ENCODE data around the gene LAMA2.

LAMA2 gene

GRCh38 chr6:129368076-129368475 lies 485.1 kb downstream of the LAMA2 start:
- WGBS = 31% methylated on average over 1 of the region's 1 CpG
- no peak overlapping the region for H3K18ac ChIP-seq (ENCODE audit: low read depth in 1 of 2, low read length in 2 of 2)
- H3K4me1 ChIP-seq (ENCODE audit: control insufficient read depth, insufficient read depth, low read depth, low read length) = no peaks in the 10 kb centered on the region
- no peak overlapping the region for H3K14ac ChIP-seq (ENCODE audit: low read length in 2 of 2)
- H3K27ac ChIP-seq (ENCODE audit: low read length, poor library complexity, severe bottlenecking) = no peak overlapping the region
- H4K8ac ChIP-seq (ENCODE audit: low read length) = no peak overlapping the region
- no peak overlapping the region for H2AK5ac ChIP-seq (ENCODE audit: low read length, severe bottlenecking)
- H2BK12ac ChIP-seq (ENCODE audit: low read length in 2 of 2) = no peak overlapping the region
- H2BK120ac ChIP-seq (ENCODE audit: low read depth, low read length) = no peak overlapping the region
- H2BK15ac ChIP-seq (ENCODE audit: low read depth, poor library complexity, severe bottlenecking) = no peak overlapping the region
- H3K79me1 ChIP-seq (replicated peaks; ENCODE audit: low read length, poor library complexity, severe bottlenecking) = no peaks in the 10 kb centered on the region
- H4K91ac ChIP-seq (ENCODE audit: low read length) = no peak overlapping the region
- no peaks in the 10 kb centered on the region for H3K27me3 ChIP-seq (ENCODE audit: control insufficient read depth in 1 of 2, insufficient read depth in 1 of 2, low read length in 2 of 2)
- peaks cover 0 to 4% of the 10 kb centered on the region in 2 experiments for H3K36me3 ChIP-seq (ENCODE audit: control insufficient read depth in 1 of 2, insufficient read depth in 2 of 2, low read depth in 1 of 2, low read length in 2 of 2)
- H3K9ac ChIP-seq (ENCODE audit: low read length) = no peak overlapping the region
- no peak overlapping the region for H3K4me2 ChIP-seq (ENCODE audit: low read length, poor library complexity, severe bottlenecking)
- H3K4ac ChIP-seq (ENCODE audit: low read depth in 1 of 2, low read length in 2 of 2) = no peak overlapping the region
- H3K9me3 ChIP-seq (ENCODE audit: control insufficient read depth, low read length) = no peaks in the 10 kb centered on the region
- no peak overlapping the region for H3K23ac ChIP-seq (ENCODE audit: low read length in 2 of 2)
- no peak overlapping the region for H2AFZ ChIP-seq (ENCODE audit: low read depth, low read length)
- H2BK5ac ChIP-seq (ENCODE audit: low read depth, low read length, poor library complexity, severe bottlenecking) = no peak overlapping the region
- no peak for DNase-seq
- H3K4me3 ChIP-seq (ENCODE audit: insufficient read depth in 1 of 2, low read depth in 1 of 2, low read length in 2 of 2) = no peak overlapping the region

DNA sequence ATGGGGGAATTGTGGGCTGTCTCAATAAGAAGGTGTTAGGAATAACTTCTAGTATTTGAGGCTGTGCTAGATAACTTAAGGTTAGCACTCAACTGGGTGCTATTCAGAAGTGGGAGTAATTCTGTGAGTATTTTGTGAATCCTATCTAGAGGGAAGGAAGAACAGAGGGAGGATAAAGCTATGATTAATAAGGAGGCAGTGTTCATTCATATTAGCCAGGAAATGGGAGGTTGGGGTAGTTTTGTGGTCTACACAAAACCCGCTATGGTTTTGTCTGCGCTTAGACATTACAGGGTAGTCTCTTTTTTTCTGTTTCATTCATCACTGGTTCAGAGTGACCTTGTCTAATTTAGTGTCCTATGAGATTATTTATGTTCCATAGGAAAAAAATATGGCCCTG lies 486.0 kb downstream of the LAMA2 start:
- no peaks in the 10 kb centered on the region for H3K79me1 ChIP-seq (replicated peaks; ENCODE audit: low read length, poor library complexity, severe bottlenecking)
- no peak overlapping the region for H3K23ac ChIP-seq (ENCODE audit: low read length in 2 of 2)
- H2BK5ac ChIP-seq (ENCODE audit: low read depth, low read length, poor library complexity, severe bottlenecking) = no peak overlapping the region
- no peak overlapping the region for H4K8ac ChIP-seq (ENCODE audit: low read length)
- H3K27ac ChIP-seq (ENCODE audit: low read length, poor library complexity, severe bottlenecking) = no peak overlapping the region
- H2BK120ac ChIP-seq (ENCODE audit: low read depth, low read length) = no peak overlapping the region
- no peaks in the 10 kb centered on the region for H3K9me3 ChIP-seq (ENCODE audit: control insufficient read depth, low read length)
- H3K4ac ChIP-seq (ENCODE audit: low read depth in 1 of 2, low read length in 2 of 2) = no peak overlapping the region
- H2AFZ ChIP-seq (ENCODE audit: low read depth, low read length) = no peak overlapping the region
- H3K18ac ChIP-seq (ENCODE audit: low read depth in 1 of 2, low read length in 2 of 2) = no peak overlapping the region
- 100% methylated on average over 2 of the region's 2 CpGs for WGBS
- H3K4me2 ChIP-seq (ENCODE audit: low read length, poor library complexity, severe bottlenecking) = no peak overlapping the region
- H2AK5ac ChIP-seq (ENCODE audit: low read length, severe bottlenecking) = no peak overlapping the region
- H4K91ac ChIP-seq (ENCODE audit: low read length) = no peak overlapping the region
- H3K14ac ChIP-seq (ENCODE audit: low read length in 2 of 2) = no peak overlapping the region
- no peak overlapping the region for H2BK15ac ChIP-seq (ENCODE audit: low read depth, poor library complexity, severe bottlenecking)
- H3K9ac ChIP-seq (ENCODE audit: low read length) = no peak overlapping the region
- no peak overlapping the region for H3K4me3 ChIP-seq (ENCODE audit: insufficient read depth in 1 of 2, low read depth in 1 of 2, low read length in 2 of 2)
- H3K4me1 ChIP-seq (ENCODE audit: control insufficient read depth, insufficient read depth, low read depth, low read length) = no peaks in the 10 kb centered on the region
- DNase-seq = no peak
- no peak overlapping the region for H2BK12ac ChIP-seq (ENCODE audit: low read length in 2 of 2)
- H3K27me3 ChIP-seq (ENCODE audit: control insufficient read depth in 1 of 2, insufficient read depth in 1 of 2, low read length in 2 of 2) = no peaks in the 10 kb centered on the region
- peaks cover 0 to 4% of the 10 kb centered on the region in 2 experiments for H3K36me3 ChIP-seq (ENCODE audit: control insufficient read depth in 1 of 2, insufficient read depth in 2 of 2, low read depth in 1 of 2, low read length in 2 of 2)

DNA sequence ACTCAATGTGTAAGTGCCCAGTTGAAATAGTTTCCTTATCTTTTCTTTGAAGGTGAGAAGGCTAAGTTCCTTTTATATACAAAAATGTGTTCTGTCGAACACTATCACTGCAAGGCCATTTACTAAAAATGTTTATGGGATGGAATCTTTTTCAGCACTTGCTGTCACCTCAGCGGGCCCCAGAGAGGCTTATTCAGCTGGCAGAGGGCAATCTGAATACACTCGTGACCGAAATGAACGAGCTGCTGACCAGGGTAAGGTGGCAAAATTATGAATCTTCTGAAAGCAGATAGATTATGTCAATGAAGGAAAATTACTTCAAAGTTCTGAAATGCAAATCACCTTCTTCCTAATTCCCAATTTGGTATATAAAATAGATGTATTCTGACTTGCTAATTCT lies 486.8 kb downstream of the LAMA2 start:
- Histone ChIP-seq H4K8ac (ENCODE audit: low read length) (no peak overlapping the region), H3K23ac (ENCODE audit: low read length in 2 of 2) (no peak overlapping the region), H2BK5ac (ENCODE audit: low read depth, low read length, poor library complexity, severe bottlenecking) (no peak overlapping the region), H2AK5ac (ENCODE audit: low read length, severe bottlenecking) (no peak overlapping the region), H2BK15ac (ENCODE audit: low read depth, poor library complexity, severe bottlenecking) (no peak overlapping the region), H3K4me1 (ENCODE audit: control insufficient read depth, insufficient read depth, low read depth, low read length) (no peaks in the 10 kb centered on the region), H3K18ac (ENCODE audit: low read depth in 1 of 2, low read length in 2 of 2) (no peak overlapping the region), H3K4me3 (ENCODE audit: insufficient read depth in 1 of 2, low read depth in 1 of 2, low read length in 2 of 2) (no peak overlapping the region), H3K36me3 (ENCODE audit: control insufficient read depth in 1 of 2, insufficient read depth in 2 of 2, low read depth in 1 of 2, low read length in 2 of 2) (peaks cover 0 to 4% of the 10 kb centered on the region in 2 experiments), H3K4me2 (ENCODE audit: low read length, poor library complexity, severe bottlenecking) (no peak overlapping the region), H4K91ac (ENCODE audit: low read length) (no peak overlapping the region), H3K9me3 (ENCODE audit: control insufficient read depth, low read length) (no peaks in the 10 kb centered on the region), H2BK12ac (ENCODE audit: low read length in 2 of 2) (no peak overlapping the region), H3K4ac (ENCODE audit: low read depth in 1 of 2, low read length in 2 of 2) (no peak overlapping the region), H3K14ac (ENCODE audit: low read length in 2 of 2) (no peak overlapping the region), H3K9ac (ENCODE audit: low read length) (peak overlapping the region; percentile 71), H3K27ac (ENCODE audit: low read length, poor library complexity, severe bottlenecking) (no peak overlapping the region), H3K27me3 (ENCODE audit: control insufficient read depth in 1 of 2, insufficient read depth in 1 of 2, low read length in 2 of 2) (no peaks in the 10 kb centered on the region), H2BK120ac (ENCODE audit: low read depth, low read length) (no peak overlapping the region), H2AFZ (ENCODE audit: low read depth, low read length) (no peak overlapping the region), H3K79me1 (replicated peaks; ENCODE audit: low read length, poor library complexity, severe bottlenecking) (no peaks in the 10 kb centered on the region)
- DNase-seq = no peak
- WGBS = 82% methylated on average over 4 of the region's 5 CpGs

DNA sequence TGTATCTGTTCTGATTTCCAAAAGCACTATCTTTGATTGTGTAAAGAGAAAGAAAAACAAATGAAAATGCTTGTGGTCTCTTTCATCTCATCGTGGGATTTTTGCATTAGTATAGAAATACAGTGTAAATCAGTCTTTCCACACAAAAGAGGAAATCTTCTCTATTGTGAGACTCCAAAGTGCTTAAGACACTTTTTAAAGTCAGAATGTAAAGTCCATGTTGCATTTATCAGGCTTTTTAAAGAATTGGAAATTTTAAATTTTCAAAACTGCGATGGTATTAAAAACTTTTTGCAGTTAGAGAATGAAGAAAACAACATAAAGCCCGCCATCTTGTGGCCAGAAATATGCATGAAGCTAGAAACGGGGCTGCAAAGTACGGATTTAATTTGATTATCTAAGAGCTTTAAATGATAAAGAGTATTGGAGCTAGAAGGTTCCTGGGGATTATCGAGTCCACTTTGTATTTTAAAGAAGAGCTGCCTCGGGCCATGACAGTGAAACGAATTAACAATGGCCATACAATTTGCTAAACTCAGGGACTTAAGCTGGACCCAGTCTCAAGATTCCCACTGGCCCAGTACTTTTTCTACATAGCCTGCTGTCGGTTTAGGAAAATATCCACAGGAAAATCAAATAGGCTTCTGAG lies 487.5 kb downstream of the LAMA2 start:
- Histone ChIP-seq H3K4me1 (ENCODE audit: control insufficient read depth, insufficient read depth, low read depth, low read length) (no peaks in the 10 kb centered on the region), H3K23ac (ENCODE audit: low read length in 2 of 2) (no peak overlapping the region), H2BK15ac (ENCODE audit: low read depth, poor library complexity, severe bottlenecking) (no peak overlapping the region), H4K8ac (ENCODE audit: low read length) (no peak overlapping the region), H2BK12ac (ENCODE audit: low read length in 2 of 2) (no peak overlapping the region), H3K27me3 (ENCODE audit: control insufficient read depth in 1 of 2, insufficient read depth in 1 of 2, low read length in 2 of 2) (no peaks in the 10 kb centered on the region), H2AK5ac (ENCODE audit: low read length, severe bottlenecking) (no peak overlapping the region), H3K27ac (ENCODE audit: low read length, poor library complexity, severe bottlenecking) (no peak overlapping the region), H3K9me3 (ENCODE audit: control insufficient read depth, low read length) (no peaks in the 10 kb centered on the region), H3K4ac (ENCODE audit: low read depth in 1 of 2, low read length in 2 of 2) (no peak overlapping the region), H3K14ac (ENCODE audit: low read length in 2 of 2) (no peak overlapping the region), H3K79me1 (replicated peaks; ENCODE audit: low read length, poor library complexity, severe bottlenecking) (no peaks in the 10 kb centered on the region), H3K36me3 (ENCODE audit: control insufficient read depth in 1 of 2, insufficient read depth in 2 of 2, low read depth in 1 of 2, low read length in 2 of 2) (peaks cover 0 to 4% of the 10 kb centered on the region in 2 experiments), H2BK5ac (ENCODE audit: low read depth, low read length, poor library complexity, severe bottlenecking) (no peak overlapping the region), H2BK120ac (ENCODE audit: low read depth, low read length) (no peak overlapping the region), H3K9ac (ENCODE audit: low read length) (peak overlapping the region; percentile 71), H3K18ac (ENCODE audit: low read depth in 1 of 2, low read length in 2 of 2) (no peak overlapping the region), H4K91ac (ENCODE audit: low read length) (no peak overlapping the region), H2AFZ (ENCODE audit: low read depth, low read length) (no peak overlapping the region), H3K4me2 (ENCODE audit: low read length, poor library complexity, severe bottlenecking) (peak overlapping the region; percentile 34), H3K4me3 (ENCODE audit: insufficient read depth in 1 of 2, low read depth in 1 of 2, low read length in 2 of 2) (peak overlapping the region in 1 of 2 experiments; percentile 15)
- DNase-seq = peak; percentile 50
- WGBS = 12% methylated on average over 8 of the region's 9 CpGs

Data from mesenchymal stem cell (in vitro differentiated cells and primary cell).